Measurements from ENCODE around the gene MRPL37. TPM values are rescaled to one million over a fixed set of nuclear protein-coding genes. Genes with fewer than 3 reads are reported as not detected.
"Not testable (repeated sequence)": the region's sequence is repeated elsewhere in the genome, so short reads cannot be mapped to it uniquely, and the experiment has no call there.

Gene MRPL37
- total RNA-seq, 2 donors from 2014 or later: 84.5 to 95.8 TPM

GRCh38 chr1:54163573-54163972 lies 36.4 kb upstream of the MRPL37 start:
- Histone ChIP-seq H3K27me3 (ENCODE audit: control insufficient read depth, insufficient read depth, low read length, poor library complexity, severe bottlenecking) (no peaks in the 10 kb centered on the region), H3K36me3 (ENCODE audit: control insufficient read depth, insufficient read depth, low read length) (no peaks in the 10 kb centered on the region), H3K4me1 (ENCODE audit: control insufficient read depth, insufficient read depth, low read length) (no peaks in the 10 kb centered on the region), H3K9me3 (ENCODE audit: control insufficient read depth, low read length) (no peaks in the 10 kb centered on the region), H3K27ac (ENCODE audit: low read depth, low read length) (no peak overlapping the region), H3K4me3 (ENCODE audit: low read length) (no peak overlapping the region), H3K9ac (ENCODE audit: extremely low read depth, low read length, poor library complexity, severe bottlenecking) (no peak overlapping the region)
- no peak overlapping the region for H3K4me3 Mint-ChIP-seq
- H3K27ac Mint-ChIP-seq: no peak overlapping the region
- H3K27me3 Mint-ChIP-seq (ENCODE audit: insufficient read depth): peaks cover 4% of the 10 kb centered on the region
- no peaks in the 10 kb centered on the region for H3K36me3 Mint-ChIP-seq (ENCODE audit: low read depth)
- no peaks in the 10 kb centered on the region for H3K9me3 Mint-ChIP-seq
- no peak for DNase-seq
- no peak for TF ChIP-seq CTCF (conservative IDR thresholded peaks at IDR 0.05)
- 92 to 94% methylated on average over 5 of the region's 5 CpGs for WGBS, 2 experiments (ENCODE audit: insufficient coverage in 1 of 2, insufficient read length in 1 of 2)
- H3K4me1 Mint-ChIP-seq: no peaks in the 10 kb centered on the region

GRCh38 chr1:54165146-54165545 lies 34.8 kb upstream of the MRPL37 start:
- DNase-seq: no peak
- no peak overlapping the region for H3K27ac Mint-ChIP-seq
- Histone ChIP-seq H3K4me3 (ENCODE audit: low read length) (no peak overlapping the region), H3K27ac (ENCODE audit: low read depth, low read length) (no peak overlapping the region), H3K27me3 (ENCODE audit: control insufficient read depth, insufficient read depth, low read length, poor library complexity, severe bottlenecking) (no peaks in the 10 kb centered on the region), H3K4me1 (ENCODE audit: control insufficient read depth, insufficient read depth, low read length) (no peaks in the 10 kb centered on the region), H3K36me3 (ENCODE audit: control insufficient read depth, insufficient read depth, low read length) (no peaks in the 10 kb centered on the region), H3K9me3 (ENCODE audit: control insufficient read depth, low read length) (no peaks in the 10 kb centered on the region), H3K9ac (ENCODE audit: extremely low read depth, low read length, poor library complexity, severe bottlenecking) (no peak overlapping the region)
- TF ChIP-seq CTCF (conservative IDR thresholded peaks at IDR 0.05): no peak
- no peaks in the 10 kb centered on the region for H3K36me3 Mint-ChIP-seq (ENCODE audit: low read depth)
- no peak overlapping the region for H3K4me3 Mint-ChIP-seq
- H3K9me3 Mint-ChIP-seq: no peaks in the 10 kb centered on the region
- no peaks in the 10 kb centered on the region for H3K4me1 Mint-ChIP-seq
- 95 to 98% methylated on average over 9 to 15 of the region's 15 CpGs for WGBS, 2 experiments (ENCODE audit: insufficient coverage in 1 of 2, insufficient read length in 1 of 2)
- peaks cover 4% of the 10 kb centered on the region for H3K27me3 Mint-ChIP-seq (ENCODE audit: insufficient read depth)

- H3K4me1 ChIP-seq (ENCODE audit: control insufficient read depth, insufficient read depth, low read length); H3K9me3 ChIP-seq (ENCODE audit: control insufficient read depth, low read length); H3K27ac Mint-ChIP-seq; H3K4me1 Mint-ChIP-seq; H3K9ac ChIP-seq (ENCODE audit: extremely low read depth, low read length, poor library complexity, severe bottlenecking); H3K4me3 Mint-ChIP-seq; H3K27me3 Mint-ChIP-seq (ENCODE audit: insufficient read depth); H3K4me3 ChIP-seq (ENCODE audit: low read length); H3K36me3 Mint-ChIP-seq (ENCODE audit: low read depth); H3K9me3 Mint-ChIP-seq; H3K27me3 ChIP-seq (ENCODE audit: control insufficient read depth, insufficient read depth, low read length, poor library complexity, severe bottlenecking); H3K27ac ChIP-seq (ENCODE audit: low read depth, low read length); H3K36me3 ChIP-seq (ENCODE audit: control insufficient read depth, insufficient read depth, low read length); DNase-seq: not testable (repeated sequence)
- 78 to 91% methylated on average over 6 to 8 of the region's 8 CpGs for WGBS, 2 experiments (ENCODE audit: insufficient coverage in 1 of 2, insufficient read length in 1 of 2)
These were observed 33.6 kb upstream of the MRPL37 start for GRCh38 chr1:54166357-54166756.

DNA sequence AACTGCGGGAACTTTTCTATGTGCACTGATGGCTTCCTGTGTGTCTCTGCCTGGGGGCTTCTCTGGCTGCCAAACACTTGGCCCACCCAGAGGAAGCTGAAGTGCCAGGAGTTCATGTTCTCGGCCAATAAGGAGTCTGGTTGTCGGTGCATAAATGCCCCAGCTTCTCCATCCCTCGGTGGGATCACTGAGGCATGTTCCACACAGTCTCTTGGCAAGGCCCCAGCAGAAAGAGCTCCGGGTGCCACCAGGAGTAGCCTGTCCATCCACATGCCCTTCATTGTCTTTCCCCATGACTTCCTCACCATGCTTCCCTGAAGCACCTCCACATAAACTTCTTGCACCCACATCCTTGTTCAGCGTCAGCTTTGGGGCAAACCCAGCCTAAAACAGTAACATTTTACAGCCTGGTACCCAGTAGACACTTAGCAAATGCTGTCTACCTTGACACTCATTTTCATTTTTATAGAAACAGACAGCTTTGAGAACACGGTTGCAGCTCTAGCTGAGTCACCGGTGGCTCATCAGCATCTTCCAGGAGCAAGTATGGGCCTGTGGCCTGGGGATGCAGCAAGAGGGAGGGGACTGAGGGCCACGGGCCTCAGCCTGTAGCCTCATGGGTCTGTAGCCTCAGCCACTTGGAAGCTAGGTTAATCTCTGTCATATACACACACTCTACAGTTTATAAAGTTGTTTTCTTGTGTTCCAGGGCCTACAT lies 32.4 kb upstream of the MRPL37 start:
- Histone ChIP-seq H3K27me3 (ENCODE audit: control insufficient read depth, insufficient read depth, low read length, poor library complexity, severe bottlenecking) (no peaks in the 10 kb centered on the region), H3K9ac (ENCODE audit: extremely low read depth, low read length, poor library complexity, severe bottlenecking) (no peak overlapping the region), H3K36me3 (ENCODE audit: control insufficient read depth, insufficient read depth, low read length) (no peaks in the 10 kb centered on the region), H3K9me3 (ENCODE audit: control insufficient read depth, low read length) (no peaks in the 10 kb centered on the region), H3K27ac (ENCODE audit: low read depth, low read length) (no peak overlapping the region), H3K4me1 (ENCODE audit: control insufficient read depth, insufficient read depth, low read length) (no peaks in the 10 kb centered on the region), H3K4me3 (ENCODE audit: low read length) (no peak overlapping the region)
- Mint-ChIP-seq H3K27me3 (ENCODE audit: insufficient read depth) (no peaks in the 10 kb centered on the region), H3K4me1 (no peaks in the 10 kb centered on the region), H3K4me3 (no peak overlapping the region), H3K36me3 (ENCODE audit: low read depth) (no peaks in the 10 kb centered on the region), H3K9me3 (no peaks in the 10 kb centered on the region), H3K27ac (no peak overlapping the region)
- no peak for TF ChIP-seq CTCF (conservative IDR thresholded peaks at IDR 0.05)
- DNase-seq: no peak
- 86 to 90% methylated on average over 6 to 9 of the region's 9 CpGs for WGBS, 2 experiments (ENCODE audit: insufficient coverage in 1 of 2, insufficient read length in 1 of 2)
